Measurements from ENCODE around the gene C17orf107. TPM values are rescaled to one million over a fixed set of nuclear protein-coding genes. Genes with fewer than 3 reads are reported as not detected.

C17orf107 gene
- total and polyA plus RNA-seq, 2 of the 13 experiments (the other 11 are each of a cell fraction or from before 2014, with no cell fraction given): 0.20 to 0.59 TPM

GRCh38 chr17:4934173-4934979 is 35.0 kb downstream of the C17orf107 start (continued):
- TF ChIP-seq HNRNPUL1 (IDR thresholded peaks at IDR 0.05; ENCODE audit: low read depth, low read length): no peak
- no peak for TF ChIP-seq SPEN (CRISPR knock-in tag; IDR thresholded peaks at IDR 0.05; ENCODE audit: low read depth)
- no peak for TF ChIP-seq PREB (CRISPR knock-in tag; IDR thresholded peaks at IDR 0.05)
- TF ChIP-seq ZNF672 (CRISPR knock-in tag; IDR thresholded peaks at IDR 0.05): no peak
- TF ChIP-seq ISL2 (CRISPR knock-in tag; IDR thresholded peaks at IDR 0.05): no peak
- no peak for TF ChIP-seq NFATC3 (CRISPR knock-in tag; IDR thresholded peaks at IDR 0.05)
- TF ChIP-seq HINFP (CRISPR knock-in tag; IDR thresholded peaks at IDR 0.05; ENCODE audit: low read depth): no peak
- no peak for TF ChIP-seq BATF2 (CRISPR knock-in tag; IDR thresholded peaks at IDR 0.05)
- no peak for TF ChIP-seq RNF2 (conservative IDR thresholded peaks at IDR 0.05; ENCODE audit: low read depth)
- TF ChIP-seq ZNF598 (CRISPR knock-in tag; IDR thresholded peaks at IDR 0.05; ENCODE audit: borderline replicate concordance): no peak
- TF ChIP-seq ATF1 (CRISPR knock-in tag; IDR thresholded peaks at IDR 0.05): no peak
- no peak for TF ChIP-seq PHF20 (CRISPR knock-in tag; IDR thresholded peaks at IDR 0.05)
- no peak for TF ChIP-seq MBNL3 (CRISPR knock-in tag; conservative IDR thresholded peaks at IDR 0.05)
- TF ChIP-seq PHB2 (IDR thresholded peaks at IDR 0.05; ENCODE audit: partially characterized antibody): no peak
- TF ChIP-seq ZNF17 (CRISPR knock-in tag; IDR thresholded peaks at IDR 0.05): no peak
- no peak for TF ChIP-seq TFE3 (CRISPR knock-in tag; IDR thresholded peaks at IDR 0.05)
- TF ChIP-seq ZNF260 (CRISPR knock-in tag; IDR thresholded peaks at IDR 0.05; ENCODE audit: borderline replicate concordance, low read depth): no peak
- TF ChIP-seq HNRNPL (IDR thresholded peaks at IDR 0.05; ENCODE audit: low read depth, low read length): no peak
- TF ChIP-seq HOXA7 (CRISPR knock-in tag; IDR thresholded peaks at IDR 0.05): no peak
- no peak for TF ChIP-seq NR1H2 (CRISPR knock-in tag; IDR thresholded peaks at IDR 0.05; ENCODE audit: borderline replicate concordance, low read depth)
- TF ChIP-seq ZUFSP (CRISPR knock-in tag; IDR thresholded peaks at IDR 0.05; ENCODE audit: borderline replicate concordance): no peak
- peak; percentile 42; the same call in 1 of the 2 replicates for TF ChIP-seq CBX5 (CRISPR knock-in tag; IDR thresholded peaks at IDR 0.05; ENCODE audit: borderline replicate concordance)
- TF ChIP-seq MED13 (CRISPR knock-in tag; IDR thresholded peaks at IDR 0.05): no peak
- TF ChIP-seq ZNF572 (CRISPR knock-in tag; IDR thresholded peaks at IDR 0.05): 0 out of 2 replicates have a peak, but pooled peaks have one; percentile 45
- TF ChIP-seq HDAC6 (IDR thresholded peaks at IDR 0.05; ENCODE audit: low read depth, low read length): no peak

Measured in HepG2 (cell line).